Measurements from ENCODE around the gene FGGY. TPM values are rescaled to one million over a fixed set of nuclear protein-coding genes. Genes with fewer than 3 reads are reported as not detected.
"Not testable (repeated sequence)": the region's sequence is repeated elsewhere in the genome, so short reads cannot be mapped to it uniquely, and the experiment has no call there.

The FGGY gene
- total RNA-seq, 1 experiment from 2014 or later: 6.4 TPM

- Histone ChIP-seq H3K4me3 (ENCODE audit: low read depth, low read length) (no peak overlapping the region), H3K27me3 (replicated peaks; ENCODE audit: control insufficient read depth, insufficient read depth, low read length) (no peaks in the 10 kb centered on the region), H3K4me1 (no peaks in the 10 kb centered on the region), H3K9me3 (no peaks in the 10 kb centered on the region), H3K36me3 (ENCODE audit: control insufficient read depth, insufficient read depth, low read length) (no peaks in the 10 kb centered on the region)
- ChIA-PET POLR2A (no interaction called here), CTCF (no interaction called here)
- Mint-ChIP-seq H3K27ac (ENCODE audit: unreplicated experiment) (no peak overlapping the region), H3K9me3 (ENCODE audit: unreplicated experiment) (peaks cover 8% of the 10 kb centered on the region), H3K27me3 (ENCODE audit: insufficient read depth, unreplicated experiment) (peaks cover 6% of the 10 kb centered on the region), H3K4me3 (ENCODE audit: unreplicated experiment) (no peak overlapping the region), H3K36me3 (ENCODE audit: insufficient read depth, unreplicated experiment) (no peaks in the 10 kb centered on the region), H3K4me1 (ENCODE audit: low read depth, unreplicated experiment) (no peaks in the 10 kb centered on the region)
- TF ChIP-seq, protein P1, sequence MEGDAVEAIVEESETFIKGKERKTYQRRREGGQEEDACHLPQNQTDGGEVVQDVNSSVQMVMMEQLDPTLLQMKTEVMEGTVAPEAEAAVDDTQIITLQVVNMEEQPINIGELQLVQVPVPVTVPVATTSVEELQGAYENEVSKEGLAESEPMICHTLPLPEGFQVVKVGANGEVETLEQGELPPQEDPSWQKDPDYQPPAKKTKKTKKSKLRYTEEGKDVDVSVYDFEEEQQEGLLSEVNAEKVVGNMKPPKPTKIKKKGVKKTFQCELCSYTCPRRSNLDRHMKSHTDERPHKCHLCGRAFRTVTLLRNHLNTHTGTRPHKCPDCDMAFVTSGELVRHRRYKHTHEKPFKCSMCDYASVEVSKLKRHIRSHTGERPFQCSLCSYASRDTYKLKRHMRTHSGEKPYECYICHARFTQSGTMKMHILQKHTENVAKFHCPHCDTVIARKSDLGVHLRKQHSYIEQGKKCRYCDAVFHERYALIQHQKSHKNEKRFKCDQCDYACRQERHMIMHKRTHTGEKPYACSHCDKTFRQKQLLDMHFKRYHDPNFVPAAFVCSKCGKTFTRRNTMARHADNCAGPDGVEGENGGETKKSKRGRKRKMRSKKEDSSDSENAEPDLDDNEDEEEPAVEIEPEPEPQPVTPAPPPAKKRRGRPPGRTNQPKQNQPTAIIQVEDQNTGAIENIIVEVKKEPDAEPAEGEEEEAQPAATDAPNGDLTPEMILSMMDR (IDR thresholded peaks at IDR 0.05; ENCODE audit: insufficient read depth in 1 of 2, low read depth in 1 of 2, low read length in 1 of 2, severe bottlenecking in 1 of 2, unreplicated experiment in 1 of 2): no peak
- BruUV-seq (replicated peaks): no TSS peak
- no peak for DNase-seq
- intact Hi-C loops (cut with micrococcal nuclease; ENCODE audit: unreplicated experiment): no loop called here
These were observed 190.6 kb downstream of the FGGY start for GRCh38 chr1:59487335-59488031.

DNA sequence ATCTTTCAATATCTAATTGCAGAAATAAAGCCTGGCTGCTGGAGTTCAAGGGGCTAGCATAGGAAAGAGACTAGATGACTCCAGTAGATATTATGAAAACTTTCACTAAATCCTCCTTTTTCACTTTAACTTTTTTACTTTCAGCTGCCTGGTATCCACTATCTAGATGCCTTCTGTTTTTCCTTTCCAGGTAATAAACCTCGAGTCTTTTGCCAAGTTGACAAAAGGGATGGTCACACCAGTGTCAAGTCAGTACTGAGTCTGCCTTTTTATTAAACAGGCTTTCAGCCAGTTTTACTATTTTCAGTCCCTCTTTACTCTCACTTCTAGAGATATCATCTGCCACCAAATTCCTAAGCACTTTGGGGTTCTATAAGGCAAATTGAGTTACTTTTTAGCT is 195.6 kb downstream of the FGGY start:
- Histone ChIP-seq H3K9me3 (no peaks in the 10 kb centered on the region), H3K27me3 (replicated peaks; ENCODE audit: control insufficient read depth, insufficient read depth, low read length) (no peaks in the 10 kb centered on the region), H3K4me3 (ENCODE audit: low read depth, low read length) (no peak overlapping the region), H3K36me3 (ENCODE audit: control insufficient read depth, insufficient read depth, low read length) (no peaks in the 10 kb centered on the region), H3K4me1 (no peaks in the 10 kb centered on the region)
- no peak overlapping the region for H3K27ac Mint-ChIP-seq (ENCODE audit: unreplicated experiment)
- no peaks in the 10 kb centered on the region for H3K36me3 Mint-ChIP-seq (ENCODE audit: insufficient read depth, unreplicated experiment)
- ChIA-PET POLR2A (no interaction called here), CTCF (no interaction called here)
- no TSS peak for BruUV-seq (replicated peaks)
- H3K27me3 Mint-ChIP-seq (ENCODE audit: insufficient read depth, unreplicated experiment): peaks cover 6% of the 10 kb centered on the region
- no peaks in the 10 kb centered on the region for H3K4me1 Mint-ChIP-seq (ENCODE audit: low read depth, unreplicated experiment)
- intact Hi-C loops (cut with micrococcal nuclease; ENCODE audit: unreplicated experiment): no loop called here
- no peak overlapping the region for H3K4me3 Mint-ChIP-seq (ENCODE audit: unreplicated experiment)
- H3K9me3 Mint-ChIP-seq (ENCODE audit: unreplicated experiment): peaks cover 8% of the 10 kb centered on the region
- TF ChIP-seq, protein P1 (IDR thresholded peaks at IDR 0.05; ENCODE audit: insufficient read depth in 1 of 2, low read depth in 1 of 2, low read length in 1 of 2, severe bottlenecking in 1 of 2, unreplicated experiment in 1 of 2): no peak
- DNase-seq: no peak

DNA sequence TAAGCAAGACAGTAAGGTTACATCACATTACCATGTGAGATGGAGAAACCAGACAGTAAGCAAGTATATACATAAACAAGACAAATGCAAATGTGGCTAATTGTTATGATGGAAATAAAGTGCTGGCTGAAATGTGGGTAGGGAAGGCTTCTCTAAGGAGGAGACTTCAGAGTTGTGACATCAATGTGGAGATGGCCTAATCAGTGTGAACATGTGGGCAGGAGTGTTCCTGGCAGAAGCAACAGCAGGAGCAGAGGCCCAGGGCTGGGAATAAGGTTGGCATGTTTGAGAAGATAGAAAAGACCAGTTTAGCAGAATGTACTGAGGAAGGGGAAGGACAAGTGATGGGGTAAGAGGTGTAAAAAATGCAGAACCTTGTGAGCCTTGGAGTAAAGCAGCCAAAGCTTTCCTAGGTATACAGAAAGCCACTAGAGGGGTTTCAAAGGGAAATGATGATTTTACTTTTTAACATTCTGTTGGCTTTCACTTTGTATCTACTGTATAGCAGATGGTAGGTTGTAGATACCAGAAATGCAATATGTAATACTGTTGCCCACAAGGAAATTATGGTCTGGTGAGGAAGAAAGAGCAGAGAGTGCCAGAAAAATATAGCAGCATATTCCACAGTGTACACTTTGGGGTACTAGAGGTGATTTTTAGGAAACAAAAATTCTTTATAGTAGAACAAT is 197.4 kb downstream of the FGGY start:
- Mint-ChIP-seq H3K36me3 (ENCODE audit: insufficient read depth, unreplicated experiment) (no peaks in the 10 kb centered on the region), H3K9me3 (ENCODE audit: unreplicated experiment) (peaks cover 8% of the 10 kb centered on the region), H3K27me3 (ENCODE audit: insufficient read depth, unreplicated experiment) (peaks cover 6% of the 10 kb centered on the region), H3K4me3 (ENCODE audit: unreplicated experiment) (no peak overlapping the region), H3K27ac (ENCODE audit: unreplicated experiment) (no peak overlapping the region), H3K4me1 (ENCODE audit: low read depth, unreplicated experiment) (no peaks in the 10 kb centered on the region)
- H3K36me3 ChIP-seq (ENCODE audit: control insufficient read depth, insufficient read depth, low read length): no peaks in the 10 kb centered on the region
- CTCF ChIA-PET: no interaction called here
- H3K9me3 ChIP-seq: no peaks in the 10 kb centered on the region
- no peak for DNase-seq
- H3K4me1 ChIP-seq: no peaks in the 10 kb centered on the region
- TF ChIP-seq, protein P1 (IDR thresholded peaks at IDR 0.05; ENCODE audit: insufficient read depth in 1 of 2, low read depth in 1 of 2, low read length in 1 of 2, severe bottlenecking in 1 of 2, unreplicated experiment in 1 of 2): no peak
- no peak overlapping the region for H3K4me3 ChIP-seq (ENCODE audit: low read depth, low read length)
- POLR2A ChIA-PET: no interaction called here
- BruUV-seq (replicated peaks): no TSS peak
- intact Hi-C loops (cut with micrococcal nuclease; ENCODE audit: unreplicated experiment): no loop called here
- no peaks in the 10 kb centered on the region for H3K27me3 ChIP-seq (replicated peaks; ENCODE audit: control insufficient read depth, insufficient read depth, low read length)

DNA sequence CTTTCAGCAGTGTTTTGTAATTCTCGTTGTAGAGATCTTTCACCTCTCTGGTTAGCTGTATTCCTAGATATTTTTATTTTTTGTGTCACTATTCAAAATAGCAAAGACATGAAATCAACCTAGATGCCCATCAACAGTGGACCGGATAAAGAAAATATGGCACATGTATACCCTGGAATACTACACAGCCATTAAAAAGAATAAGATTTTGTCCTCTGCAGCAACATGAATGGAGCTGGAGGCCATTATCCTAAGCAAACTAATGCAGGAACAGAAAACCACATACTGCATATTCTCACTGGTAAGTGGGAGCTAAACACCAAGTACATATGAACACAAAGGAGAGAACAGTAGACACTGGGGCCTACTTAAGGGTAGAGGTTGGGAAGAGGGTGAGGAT is 199.3 kb downstream of the FGGY start:
- H3K4me3 Mint-ChIP-seq (ENCODE audit: unreplicated experiment); BruUV-seq (replicated peaks); H3K27me3 Mint-ChIP-seq (ENCODE audit: insufficient read depth, unreplicated experiment); H3K36me3 ChIP-seq (ENCODE audit: control insufficient read depth, insufficient read depth, low read length); H3K4me1 Mint-ChIP-seq (ENCODE audit: low read depth, unreplicated experiment); H3K36me3 Mint-ChIP-seq (ENCODE audit: insufficient read depth, unreplicated experiment); H3K4me3 ChIP-seq (ENCODE audit: low read depth, low read length); H3K9me3 Mint-ChIP-seq (ENCODE audit: unreplicated experiment); CTCF ChIA-PET; H3K9me3 ChIP-seq; H3K4me1 ChIP-seq; POLR2A ChIA-PET; intact Hi-C loops (cut with micrococcal nuclease; ENCODE audit: unreplicated experiment); H3K27me3 ChIP-seq (replicated peaks; ENCODE audit: control insufficient read depth, insufficient read depth, low read length); DNase-seq; H3K27ac Mint-ChIP-seq (ENCODE audit: unreplicated experiment): not testable (repeated sequence)

Data from Caco-2 (cell line).